Measurements from ENCODE around the gene KRTAP12-1.

DNA sequence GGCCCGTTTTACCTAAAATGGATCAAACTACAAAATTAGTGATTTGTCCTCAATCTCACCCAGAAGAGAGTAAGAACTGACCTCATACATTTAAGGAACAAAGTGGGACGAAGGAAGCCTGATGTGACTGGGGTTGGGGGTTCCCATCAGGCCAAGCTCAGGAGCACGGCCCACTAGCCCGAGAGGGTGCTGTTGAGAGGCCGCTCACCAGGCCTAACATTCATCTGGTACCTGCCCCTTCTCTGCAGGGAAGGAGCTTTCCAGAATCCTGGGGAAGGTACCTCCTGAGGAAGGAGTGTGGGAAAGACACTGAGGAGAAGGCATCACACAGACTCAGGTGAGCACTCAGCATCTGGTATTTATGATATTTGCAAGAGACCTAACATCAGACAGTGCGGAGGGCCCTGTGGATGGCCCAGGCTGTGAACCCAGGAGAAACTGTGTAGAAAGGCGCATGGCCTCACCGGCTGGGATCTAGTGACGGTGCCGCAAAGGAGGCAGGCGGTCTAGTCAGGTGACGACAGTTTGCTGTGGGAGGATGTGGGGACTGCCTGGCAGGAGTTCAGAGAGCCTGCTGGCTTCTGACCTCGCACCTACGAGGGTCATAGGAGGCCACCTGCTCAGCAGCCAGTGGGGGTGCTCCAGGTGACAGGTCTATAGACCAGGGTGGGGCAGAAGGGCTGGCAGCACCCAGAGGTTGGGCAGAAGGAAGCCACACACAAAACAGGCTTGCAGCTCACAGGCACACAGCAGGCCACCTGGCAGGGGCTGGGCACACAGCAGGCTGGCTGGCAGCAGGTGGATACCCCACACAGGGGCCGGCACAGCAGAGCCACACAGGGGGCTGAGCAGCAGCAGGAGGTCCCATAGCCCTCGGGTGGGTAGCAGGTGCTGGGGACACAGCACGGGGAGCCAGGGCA is 28.0 kb downstream of the KRTAP12-1 start:
- TF ChIP-seq EP300 (IDR thresholded peaks at IDR 0.05) (no peak), POLR2A (IDR thresholded peaks at IDR 0.05) (no peak)

Data from stomach (tissue), 4 donors.